HG02885 (cell line): ENCODE results near the gene ITLN1.
A peak's percentile ranks its signal among the peaks of the same experiment; 100 is the strongest.
"Not testable (repeated sequence)": the region's sequence is repeated elsewhere in the genome, so short reads cannot be mapped to it uniquely, and the experiment has no call there.

Experiments used
- ATAC-seq: cut with Tn5 transposase; IDR thresholded peaks from one replicate; pipeline ENCODE4 v1.9.1; 2021; ENCODE audit warnings: mild to moderate bottlenecking; ENCODE audit not compliant: unreplicated experiment, poor library complexity

Gene ITLN1

GRCh38 chr1:160885042-160885441, at the start of gene ITLN1:
TSS of gene ITLN1 (minus strand) at chr1:160885180. CDS start at chr1:160884877, 303 bp downstream.
- ATAC-seq, result no peak

- ATAC-seq, result not testable (repeated sequence)
Measured at GRCh38 chr1:160933305-160933704, 48.3 kb upstream of the ITLN1 start.

DNA sequence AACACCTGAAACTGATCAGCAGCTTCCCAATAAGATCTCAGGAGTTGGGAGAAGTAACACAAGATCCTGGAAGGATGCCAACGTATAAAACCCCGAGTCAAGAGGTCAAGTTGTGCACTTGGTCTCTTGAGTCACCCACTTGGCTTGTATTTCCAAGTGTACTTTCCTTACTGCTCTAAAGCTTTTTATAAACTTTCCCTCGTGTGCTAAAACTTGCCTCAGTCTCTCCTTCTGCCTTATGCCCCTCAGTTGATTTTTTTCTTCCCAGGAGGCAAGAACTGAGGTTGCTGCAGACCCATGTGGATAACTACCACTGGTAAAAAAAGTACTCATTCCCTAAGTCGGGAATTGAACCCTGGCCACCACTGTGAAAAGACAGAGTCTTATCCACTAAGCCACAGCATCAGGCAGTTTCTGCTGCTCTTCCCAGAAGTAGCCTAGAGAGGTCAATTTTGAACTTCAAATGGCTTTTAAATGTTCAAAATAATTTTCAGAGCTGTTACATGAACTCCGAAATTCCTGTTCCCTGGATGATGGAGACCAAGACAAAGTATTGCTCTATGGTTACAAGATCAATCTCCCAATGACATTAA, 40.8 kb upstream of the ITLN1 start:
- ATAC-seq, result no peak

DNA sequence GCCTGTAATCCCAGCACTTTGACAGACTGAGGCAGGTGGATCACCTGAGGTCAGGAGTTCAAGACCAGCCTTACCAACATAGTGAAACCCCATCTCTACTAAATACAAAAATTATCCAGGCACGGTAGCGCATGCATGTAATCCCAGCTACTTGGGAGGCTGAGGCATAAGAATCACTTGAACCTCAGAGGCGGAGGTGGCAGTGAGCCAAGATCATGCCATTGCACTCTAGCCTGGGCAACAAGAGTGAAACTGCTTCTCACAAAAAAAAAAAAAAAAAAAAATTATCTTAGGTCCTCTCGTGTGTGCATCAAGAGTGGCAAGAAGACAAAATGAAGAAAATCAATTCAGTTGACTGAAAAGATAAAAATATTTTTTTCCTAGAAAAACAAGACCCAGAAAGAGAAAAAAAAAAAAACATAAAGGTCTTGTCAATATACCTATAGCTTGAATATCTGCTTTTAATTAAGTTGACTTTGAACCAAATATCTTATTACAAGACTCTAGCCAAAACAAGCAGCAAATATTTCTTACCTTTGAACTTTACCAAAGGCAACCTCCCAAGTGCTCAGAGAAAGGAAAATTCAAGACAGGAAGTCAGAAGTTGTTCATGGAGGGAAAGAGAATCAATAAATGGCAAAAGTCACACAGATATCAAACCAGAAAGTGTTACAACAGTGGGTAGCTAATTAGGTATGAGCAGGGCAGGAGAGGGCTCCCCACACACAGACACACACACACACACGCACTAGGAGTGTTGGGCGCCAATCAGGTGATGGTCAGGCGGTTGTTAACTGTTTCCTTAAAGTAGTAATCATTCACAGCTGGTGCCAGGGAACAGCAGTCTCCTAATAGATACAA, 40.0 kb upstream of the ITLN1 start:
- ATAC-seq, result no peak

DNA sequence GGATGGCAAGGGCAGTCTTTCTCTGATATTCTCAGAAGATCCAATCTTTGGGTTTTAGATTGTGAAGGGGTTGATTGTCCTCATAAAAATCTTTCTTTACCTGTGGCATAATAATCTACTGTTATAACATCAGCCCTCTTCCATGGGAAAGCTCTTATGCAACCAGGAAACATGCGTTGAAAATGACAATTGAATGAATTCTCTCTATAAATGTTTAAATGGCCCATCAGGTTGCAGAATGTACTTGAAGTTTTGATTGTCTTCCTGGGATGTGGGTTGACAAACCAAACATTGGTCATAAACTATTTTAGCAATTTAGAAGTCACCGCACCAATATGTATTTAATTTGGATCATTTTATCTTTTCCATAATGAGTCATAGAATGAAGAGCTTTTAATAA, 31.7 kb upstream of the ITLN1 start:
- ATAC-seq, result no peak

GRCh38 chr1:160913229-160913628, 28.2 kb upstream of the ITLN1 start:
- not testable (repeated sequence) for ATAC-seq

GRCh38 chr1:160911925-160912324, 26.9 kb upstream of the ITLN1 start:
- no peak for ATAC-seq

DNA sequence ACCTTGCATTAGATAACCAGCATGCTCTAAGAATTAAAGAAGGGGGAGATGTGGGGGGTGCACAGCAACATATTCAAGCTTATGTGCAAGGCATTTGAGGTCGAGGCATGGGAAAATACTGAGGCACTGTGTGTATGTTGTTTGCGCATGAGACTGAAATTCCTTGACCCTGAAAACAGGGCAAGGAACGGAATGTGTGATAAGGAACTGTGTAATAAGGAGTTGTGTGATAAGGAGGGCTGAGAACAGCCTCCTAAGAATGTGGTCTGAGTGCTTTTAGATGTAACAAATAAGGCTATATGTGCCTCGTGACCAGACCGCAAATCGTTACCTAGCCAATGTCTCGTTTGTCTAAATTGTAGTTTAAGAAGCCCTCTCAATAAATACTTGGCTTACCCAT, 26.5 kb upstream of the ITLN1 start:
- ATAC-seq, result no peak

GRCh38 chr1:160910170-160910750, 25.3 kb upstream of the ITLN1 start:
- no peak for ATAC-seq

GRCh38 chr1:160907976-160908375, 23.0 kb upstream of the ITLN1 start:
- no peak for ATAC-seq

- ATAC-seq, result no peak
Measured at GRCh38 chr1:160905617-160905989, 20.6 kb upstream of the ITLN1 start.

DNA sequence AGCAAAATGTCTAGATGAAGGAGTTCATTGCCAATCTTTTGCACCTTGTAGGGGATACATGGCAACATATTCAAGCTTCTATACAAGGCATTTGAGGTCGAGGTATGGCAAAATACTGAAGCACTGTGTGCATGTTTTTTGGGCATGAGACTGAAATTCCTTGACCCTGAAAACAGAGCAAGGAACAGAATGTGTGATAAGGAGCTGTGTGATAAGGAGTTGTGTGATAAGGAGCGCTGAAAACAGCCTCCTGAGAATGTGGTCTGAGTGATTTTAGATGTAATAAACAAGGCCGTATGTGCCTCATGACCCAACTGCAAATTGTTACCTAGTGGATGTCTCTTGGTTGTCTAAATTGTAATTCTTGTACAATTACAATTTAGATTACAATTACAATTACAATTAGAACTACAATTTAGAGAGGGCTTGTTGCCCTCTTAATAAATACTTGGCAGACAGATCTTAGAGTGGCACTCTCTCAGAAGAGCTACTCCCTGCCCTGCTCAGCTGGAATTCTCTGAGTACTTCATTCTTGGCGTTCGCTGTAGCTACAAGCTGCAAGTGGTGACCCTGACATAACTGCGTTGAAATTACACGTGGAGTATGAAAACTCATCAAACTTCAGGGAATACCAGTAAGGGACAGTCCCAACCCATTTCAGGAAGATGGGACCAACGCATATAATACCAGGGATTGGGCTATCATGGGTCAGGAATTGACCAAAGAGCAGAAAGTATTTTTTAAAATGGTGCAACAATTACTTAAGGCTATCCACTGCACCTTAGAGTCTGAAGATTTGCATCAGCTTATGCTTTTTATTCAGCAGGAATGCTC, 20.0 kb upstream of the ITLN1 start:
- no peak for ATAC-seq

DNA sequence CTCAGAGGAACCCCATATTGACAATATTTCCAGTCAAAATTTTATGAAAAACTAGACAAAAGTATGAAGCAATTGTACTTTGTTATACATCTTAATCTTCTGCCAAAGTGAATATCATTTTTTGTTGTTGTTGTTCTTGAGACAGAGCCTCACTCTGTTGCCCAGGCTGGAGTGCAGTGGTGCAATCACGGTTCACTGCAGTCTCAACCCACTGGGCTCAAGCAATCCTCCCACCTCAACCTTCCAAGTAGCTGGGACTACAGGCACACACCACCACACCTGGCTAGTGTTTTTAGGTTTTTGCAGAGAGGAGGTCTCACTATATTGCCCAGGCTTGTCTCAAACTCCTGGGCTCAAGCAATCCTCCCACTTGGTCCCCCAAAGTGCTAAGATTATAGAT, 17.3 kb upstream of the ITLN1 start:
- not testable (repeated sequence) for ATAC-seq

- no peak for ATAC-seq
Measured at GRCh38 chr1:160901768-160902167, 16.8 kb upstream of the ITLN1 start.

GRCh38 chr1:160900683-160901082, 15.7 kb upstream of the ITLN1 start:
- not testable (repeated sequence) for ATAC-seq

DNA sequence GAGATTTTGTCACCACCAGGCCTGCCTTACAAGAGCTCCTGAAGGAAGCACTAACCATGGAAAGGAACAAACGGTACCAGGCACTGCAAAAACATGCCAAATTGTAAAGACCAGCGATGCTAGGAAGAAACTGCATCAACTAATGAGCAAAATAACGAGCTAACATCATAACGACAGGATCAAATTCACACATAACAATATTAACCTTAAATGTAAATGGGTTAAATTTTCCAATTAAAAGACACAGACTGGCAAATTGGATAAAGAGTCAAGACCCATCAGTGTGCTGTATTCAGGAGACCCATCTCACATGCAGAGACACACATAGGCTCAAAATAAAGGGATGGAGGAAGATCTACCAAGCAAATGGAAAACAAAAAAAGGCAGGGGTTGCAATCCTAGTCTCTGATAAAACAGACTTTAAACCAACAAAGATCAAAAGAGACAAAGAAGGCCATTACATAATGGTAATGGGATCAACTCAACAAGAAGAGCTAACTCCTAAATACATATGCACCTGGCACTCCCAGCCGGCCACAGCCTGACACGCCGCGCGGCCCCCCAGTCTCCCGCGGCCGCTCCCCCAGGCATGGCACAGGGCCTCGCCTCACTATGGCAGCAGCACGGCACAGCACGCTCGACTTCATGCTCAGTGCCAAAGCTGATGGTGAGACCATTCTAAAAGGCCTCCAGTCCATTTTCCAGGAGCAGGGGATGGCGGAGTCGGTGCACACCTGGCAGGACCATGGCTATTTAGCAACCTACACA, 9.6 kb upstream of the ITLN1 start:
- ATAC-seq, result not testable (repeated sequence)

DNA sequence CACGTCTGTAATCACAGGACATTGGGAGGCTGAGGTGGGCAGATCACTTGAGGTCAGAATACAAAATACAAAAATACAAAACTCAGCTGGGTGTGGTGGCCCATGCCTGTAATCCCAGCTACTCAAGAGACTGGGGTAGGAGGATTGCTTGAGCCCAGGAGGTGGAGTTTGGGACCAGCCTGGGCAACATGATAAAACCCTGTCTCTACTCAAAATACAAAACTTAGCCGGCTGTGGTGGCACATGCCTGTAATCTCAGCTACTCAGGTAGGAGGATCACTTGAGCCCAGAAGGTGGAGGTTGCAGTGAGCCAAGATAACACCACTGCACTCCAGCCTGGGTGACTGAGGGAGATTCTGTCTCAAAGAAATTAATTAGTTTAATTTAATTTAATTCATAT, 6.5 kb upstream of the ITLN1 start:
- ATAC-seq, result no peak

GRCh38 chr1:160888926-160889325, 3.9 kb upstream of the ITLN1 start:
- ATAC-seq, result no peak

GRCh38 chr1:160887071-160887470, 2.1 kb upstream of the ITLN1 start:
- no peak for ATAC-seq

DNA sequence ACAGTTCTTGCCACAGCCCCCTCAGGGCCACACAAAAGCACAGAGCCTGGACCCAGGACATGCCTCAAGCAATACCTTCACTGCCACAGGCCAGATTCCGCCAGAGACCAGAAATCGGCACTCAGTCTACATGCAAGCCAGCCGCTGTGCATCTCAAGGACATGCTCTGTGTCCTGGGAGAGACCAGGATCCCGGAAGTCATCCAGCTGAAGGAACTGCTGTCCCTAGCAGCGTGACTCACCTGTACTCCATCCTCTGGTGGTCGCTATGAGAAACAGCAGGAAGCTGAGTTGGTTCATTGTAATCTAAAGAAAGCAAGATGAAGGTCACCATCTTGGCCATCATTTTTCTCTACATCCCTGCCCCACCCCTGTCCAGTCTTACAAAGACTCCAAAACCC, 401 bp downstream of the ITLN1 start:
- peak; percentile 62 for ATAC-seq
